GM21786 (cell line): ENCODE data around the gene SH3GL1.

ENCODE experiments used
- ATAC-seq: cut with Tn5 transposase; IDR thresholded peaks from one replicate; pipeline ENCODE4 v1.9.1; 2021; ENCODE audit not compliant: unreplicated experiment

The SH3GL1 gene

GRCh38 chr19:4431808-4432674 is 31.7 kb upstream of the SH3GL1 start:
- ATAC-seq: no peak

- no peak for ATAC-seq
These were observed 30.9 kb upstream of the SH3GL1 start for GRCh38 chr19:4431296-4431695.

- ATAC-seq: no peak
These were observed 30.4 kb upstream of the SH3GL1 start for GRCh38 chr19:4430760-4431159.

GRCh38 chr19:4429771-4430171 is 29.4 kb upstream of the SH3GL1 start:
- ATAC-seq: no peak

GRCh38 chr19:4429256-4429655 is 28.9 kb upstream of the SH3GL1 start:
- ATAC-seq: no peak

- ATAC-seq: no peak
These were observed 28.1 kb upstream of the SH3GL1 start for GRCh38 chr19:4428326-4428975.

- ATAC-seq: no peak
These were observed 25.2 kb upstream of the SH3GL1 start for GRCh38 chr19:4425537-4425936.

- ATAC-seq: no peak
These were observed 23.2 kb upstream of the SH3GL1 start for GRCh38 chr19:4423416-4424126.

- no peak for ATAC-seq
These were observed 15.9 kb upstream of the SH3GL1 start for GRCh38 chr19:4416268-4416667.

- no peak for ATAC-seq
These were observed 15.0 kb upstream of the SH3GL1 start for GRCh38 chr19:4415352-4415751.

- ATAC-seq: no peak
These were observed 14.5 kb upstream of the SH3GL1 start for GRCh38 chr19:4414800-4415321.

GRCh38 chr19:4414144-4414799 is 13.9 kb upstream of the SH3GL1 start:
- no peak for ATAC-seq

GRCh38 chr19:4413588-4413987 is 13.2 kb upstream of the SH3GL1 start:
- ATAC-seq: no peak

GRCh38 chr19:4409123-4409933 is 9.0 kb upstream of the SH3GL1 start:
- ATAC-seq: no peak

GRCh38 chr19:4406626-4407025 is 6.3 kb upstream of the SH3GL1 start:
- no peak for ATAC-seq

- no peak for ATAC-seq
These were observed 5.6 kb upstream of the SH3GL1 start for GRCh38 chr19:4405977-4406376.

GRCh38 chr19:4403005-4403761 is 2.8 kb upstream of the SH3GL1 start:
- ATAC-seq: no peak

- ATAC-seq: peak; percentile 83
These were observed 2.0 kb upstream of the SH3GL1 start, which contains the start of gene CHAF1A for GRCh38 chr19:4402171-4403004. CHAF1A (plus strand) TSS chr19:4402640; CDS start chr19:4402763, 123 bp downstream.
